ENCODE results near the gene PALMD.

PALMD gene, protein sequence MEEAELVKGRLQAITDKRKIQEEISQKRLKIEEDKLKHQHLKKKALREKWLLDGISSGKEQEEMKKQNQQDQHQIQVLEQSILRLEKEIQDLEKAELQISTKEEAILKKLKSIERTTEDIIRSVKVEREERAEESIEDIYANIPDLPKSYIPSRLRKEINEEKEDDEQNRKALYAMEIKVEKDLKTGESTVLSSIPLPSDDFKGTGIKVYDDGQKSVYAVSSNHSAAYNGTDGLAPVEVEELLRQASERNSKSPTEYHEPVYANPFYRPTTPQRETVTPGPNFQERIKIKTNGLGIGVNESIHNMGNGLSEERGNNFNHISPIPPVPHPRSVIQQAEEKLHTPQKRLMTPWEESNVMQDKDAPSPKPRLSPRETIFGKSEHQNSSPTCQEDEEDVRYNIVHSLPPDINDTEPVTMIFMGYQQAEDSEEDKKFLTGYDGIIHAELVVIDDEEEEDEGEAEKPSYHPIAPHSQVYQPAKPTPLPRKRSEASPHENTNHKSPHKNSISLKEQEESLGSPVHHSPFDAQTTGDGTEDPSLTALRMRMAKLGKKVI

DNA sequence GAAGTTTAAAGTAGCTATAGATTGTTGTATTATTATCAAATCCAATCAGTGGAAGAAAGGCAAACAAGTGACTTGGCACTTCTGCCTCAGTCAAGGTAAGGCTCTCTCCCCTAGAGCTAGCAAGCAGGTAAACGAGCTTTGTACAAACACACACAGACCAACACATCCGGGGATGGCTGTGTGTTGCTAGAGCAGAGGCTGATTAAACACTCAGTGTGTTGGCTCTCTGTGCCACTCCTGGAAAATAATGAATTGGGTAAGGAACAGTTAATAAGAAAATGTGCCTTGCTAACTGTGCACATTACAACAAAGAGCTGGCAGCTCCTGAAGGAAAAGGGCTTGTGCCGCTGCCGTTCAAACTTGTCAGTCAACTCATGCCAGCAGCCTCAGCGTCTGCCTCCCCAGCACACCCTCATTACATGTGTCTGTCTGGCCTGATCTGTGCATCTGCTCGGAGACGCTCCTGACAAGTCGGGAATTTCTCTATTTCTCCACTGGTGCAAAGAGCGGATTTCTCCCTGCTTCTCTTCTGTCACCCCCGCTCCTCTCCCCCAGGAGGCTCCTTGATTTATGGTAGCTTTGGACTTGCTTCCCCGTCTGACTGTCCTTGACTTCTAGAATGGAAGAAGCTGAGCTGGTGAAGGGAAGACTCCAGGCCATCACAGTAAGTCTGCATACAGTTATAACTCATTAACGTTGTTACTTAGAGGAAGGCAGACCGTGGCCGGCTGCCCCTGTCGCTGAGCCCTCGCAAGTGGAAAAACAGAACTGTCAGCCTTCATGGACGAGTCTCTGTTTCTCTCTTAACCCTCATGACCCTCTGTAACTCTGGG is at the start of gene PALMD:
Gene PALMD, plus strand, starts transcription at position 415 of the 833 bp plus-strand sequence. Its CDS starts 205 bp downstream, at position 620.
- peak; percentile 21 for DNase-seq
- in situ Hi-C loops (cut with HindIII; ENCODE audit: low pct_ligation_motif_present, low pct_unique_long_range_greater_than_20kb, low sequenced_read_pairs): no loop called here

DNA sequence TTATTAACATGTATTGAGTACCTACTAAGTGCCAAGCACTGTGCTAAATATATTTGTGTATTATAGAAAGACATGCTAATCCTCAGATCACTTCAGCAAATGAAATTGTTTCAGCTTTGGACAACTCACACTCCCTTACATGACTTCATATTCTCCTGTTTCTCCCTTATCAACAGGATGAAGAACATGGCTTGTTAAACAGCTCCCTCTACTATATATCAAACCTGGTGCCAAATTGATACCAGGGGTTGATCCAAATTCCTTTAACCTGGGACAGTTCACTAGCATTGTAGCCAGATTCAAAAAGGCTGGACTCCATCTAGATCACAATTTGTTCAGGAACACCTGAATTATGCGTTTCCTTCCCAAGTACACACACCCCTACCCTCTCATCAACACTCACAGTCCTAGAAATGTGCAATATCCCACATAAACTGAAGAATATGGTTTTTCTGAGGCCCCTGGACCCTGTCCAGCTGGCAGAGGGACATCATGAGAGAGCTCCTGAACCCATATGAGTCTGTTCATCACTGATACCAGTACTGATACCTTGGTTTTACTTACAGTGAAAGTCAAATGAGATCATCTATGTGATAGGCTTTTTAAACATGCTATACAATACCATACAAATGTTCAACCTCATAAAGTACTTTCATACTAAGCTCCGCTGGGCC is 47.0 kb upstream of the PALMD start:
- in situ Hi-C loops (cut with HindIII; ENCODE audit: low pct_ligation_motif_present, low pct_unique_long_range_greater_than_20kb, low sequenced_read_pairs): no loop called here

DNA sequence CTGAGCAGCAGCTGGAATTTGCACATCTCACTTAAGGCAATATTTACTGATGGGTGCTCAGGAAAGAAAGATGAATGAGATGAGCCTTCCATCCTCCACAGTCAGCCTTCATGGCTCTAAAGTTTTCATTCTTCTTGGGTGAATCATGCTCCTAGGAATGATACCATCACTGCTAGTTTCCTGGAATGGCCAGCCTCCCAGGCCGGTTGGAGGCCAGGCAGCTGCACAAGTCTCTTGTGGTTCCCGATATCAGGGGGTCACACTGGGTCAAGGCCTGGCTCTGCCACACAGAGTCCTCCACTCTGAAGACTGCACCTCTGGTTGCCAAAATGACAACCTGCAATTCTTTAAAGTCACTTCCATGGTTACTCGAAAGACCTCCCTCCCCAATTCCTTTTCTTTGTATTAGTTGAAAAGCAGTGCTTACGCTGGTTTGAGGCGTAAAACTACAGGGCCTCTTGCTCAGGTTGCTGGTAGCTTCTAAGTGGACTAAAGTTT is 46.2 kb upstream of the PALMD start:
- peak; percentile 58 for DNase-seq
- in situ Hi-C loops (cut with HindIII; ENCODE audit: low pct_ligation_motif_present, low pct_unique_long_range_greater_than_20kb, low sequenced_read_pairs): no loop called here

More for the DNA sequence above, 47.0 kb upstream of the PALMD start:
- no peak for DNase-seq

DNA sequence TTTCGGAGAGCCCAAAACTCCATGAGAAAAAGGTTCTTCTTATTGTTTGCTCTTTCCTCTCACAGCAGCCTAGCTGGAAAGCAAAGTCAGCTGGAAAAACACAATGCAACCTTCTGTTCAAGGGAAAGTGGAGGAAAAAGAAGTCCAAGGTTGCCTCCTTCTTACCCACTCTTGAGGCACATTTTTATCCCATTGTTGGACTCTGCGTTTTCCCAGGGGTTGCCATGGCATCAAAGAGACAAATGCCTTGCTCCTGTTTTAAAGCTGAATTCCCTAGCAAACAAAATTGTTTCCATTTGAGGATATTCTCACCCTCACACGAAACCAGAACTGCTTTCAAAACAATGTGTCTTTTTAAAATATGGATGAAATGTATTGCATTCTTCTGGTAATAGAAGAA is 45.1 kb upstream of the PALMD start:
- no peak for DNase-seq
- in situ Hi-C loops (cut with HindIII; ENCODE audit: low pct_ligation_motif_present, low pct_unique_long_range_greater_than_20kb, low sequenced_read_pairs): no loop called here

DNA sequence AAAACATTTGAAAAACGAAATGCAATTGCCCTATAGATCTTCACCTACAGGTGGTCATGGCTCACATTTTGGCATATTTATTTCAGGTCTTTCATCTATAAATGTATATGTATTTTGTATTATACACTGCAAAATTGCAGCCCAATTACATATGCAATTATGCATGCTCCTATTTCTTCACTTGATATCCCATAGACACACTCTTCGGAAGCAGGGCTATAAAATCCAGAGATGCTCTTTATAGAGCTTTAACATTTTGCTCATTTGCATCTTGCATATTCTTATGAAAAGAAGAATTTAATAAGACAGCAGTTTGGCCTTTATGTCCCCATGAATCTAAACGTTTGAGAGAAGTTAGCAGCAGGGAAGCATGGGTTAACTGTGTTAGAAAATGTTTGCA is 44.7 kb upstream of the PALMD start:
- no peak for DNase-seq
- in situ Hi-C loops (cut with HindIII; ENCODE audit: low pct_ligation_motif_present, low pct_unique_long_range_greater_than_20kb, low sequenced_read_pairs): no loop called here

DNA sequence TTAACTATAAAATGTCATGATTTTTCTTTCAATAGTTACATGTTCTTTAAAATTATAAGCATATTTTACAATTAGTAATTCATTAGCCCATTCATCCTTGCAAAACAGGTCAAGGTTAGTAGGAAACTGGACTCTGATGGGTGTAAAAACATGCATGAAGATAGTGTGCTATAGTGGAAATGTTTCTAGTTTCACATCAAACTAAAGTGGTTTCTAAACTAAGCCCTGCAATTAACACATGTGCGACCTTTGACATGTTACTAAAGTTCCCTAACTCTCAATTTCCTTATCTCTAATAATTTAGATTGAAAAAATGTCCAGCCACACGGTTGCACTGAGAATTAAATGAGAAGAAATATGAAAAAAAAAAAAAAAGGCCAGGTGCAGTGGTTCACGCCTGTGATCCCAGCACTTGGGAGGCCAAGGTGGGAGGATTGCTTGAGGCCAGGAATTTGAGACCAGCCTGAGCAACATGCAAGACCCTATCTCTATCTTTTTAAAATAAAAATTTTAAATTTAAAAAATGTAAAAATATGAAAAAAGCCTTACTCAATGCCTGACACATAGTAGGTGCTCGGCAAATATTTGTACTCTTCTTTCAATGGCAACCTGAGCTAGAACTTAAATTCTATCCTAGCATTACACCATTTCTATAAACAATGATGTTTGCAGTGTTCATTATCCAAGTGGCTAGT is 44.1 kb upstream of the PALMD start:
- in situ Hi-C loops (cut with HindIII; ENCODE audit: low pct_ligation_motif_present, low pct_unique_long_range_greater_than_20kb, low sequenced_read_pairs): no loop called here
- DNase-seq: no peak

DNA sequence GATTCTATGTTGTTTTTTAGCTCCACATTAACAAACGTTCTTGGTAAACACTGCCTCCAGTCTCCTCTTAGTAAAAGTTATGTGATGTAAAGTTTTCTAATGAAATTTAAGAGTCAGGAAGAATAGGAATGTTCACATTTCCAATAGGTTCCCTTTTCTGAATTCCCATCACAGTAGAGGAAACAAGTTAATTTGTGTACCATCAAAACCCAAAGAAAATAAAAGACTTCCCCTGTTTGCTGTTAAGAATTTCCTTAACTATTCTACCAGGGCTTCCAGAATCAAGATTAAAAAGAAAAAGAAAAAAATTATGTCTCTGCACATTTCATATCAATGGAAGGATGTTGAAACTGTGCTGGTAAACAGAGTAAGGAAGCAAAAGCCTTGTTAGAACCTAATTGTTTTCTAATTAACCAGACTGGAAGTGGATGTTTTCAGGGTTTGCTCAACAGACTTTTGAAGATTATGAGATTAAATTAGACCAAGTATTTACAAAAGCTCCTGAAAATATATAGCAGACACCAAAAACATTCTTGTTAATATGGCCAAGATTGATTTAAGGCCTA is 43.4 kb upstream of the PALMD start:
- no peak for DNase-seq
- in situ Hi-C loops (cut with HindIII; ENCODE audit: low pct_ligation_motif_present, low pct_unique_long_range_greater_than_20kb, low sequenced_read_pairs): no loop called here

DNA sequence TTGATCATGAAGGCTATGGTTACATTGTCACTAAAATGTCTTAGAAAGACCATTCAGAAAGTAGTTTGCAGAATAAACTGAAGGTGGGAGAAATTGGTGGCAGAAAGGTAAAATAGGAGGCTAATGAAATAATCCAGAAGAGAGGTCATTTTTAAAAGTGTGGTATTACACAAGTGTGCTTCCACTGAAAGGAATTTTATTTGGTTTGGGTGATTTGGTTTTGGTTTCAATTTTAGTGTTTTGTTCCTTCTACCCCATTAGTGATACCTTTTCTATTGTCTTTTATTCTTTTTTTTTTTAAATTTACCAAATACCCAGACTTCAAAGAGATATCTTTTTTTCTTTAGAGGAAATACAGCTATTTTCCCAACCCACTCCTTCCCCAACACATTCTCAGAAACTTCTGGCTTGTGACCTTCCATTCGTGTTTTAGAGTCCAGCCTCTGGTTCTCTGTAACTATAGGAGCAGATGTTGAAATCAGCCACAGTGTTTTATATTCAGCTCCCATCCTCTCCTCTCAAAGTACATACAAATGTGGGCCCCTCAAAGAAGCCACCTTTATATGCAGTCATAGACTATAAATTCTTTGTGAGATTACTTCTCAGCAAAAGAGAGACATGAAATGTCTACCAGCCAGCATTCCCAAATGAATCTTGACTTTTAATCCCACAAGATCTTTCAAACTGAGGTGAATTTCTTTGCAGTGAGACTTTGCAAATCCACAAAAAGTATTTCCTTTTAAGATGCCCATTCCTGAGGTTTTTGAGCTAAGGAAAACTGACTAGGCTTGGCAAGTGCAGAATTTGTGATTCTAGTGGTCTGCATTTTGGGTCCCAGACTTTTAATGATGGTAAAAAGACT is 42.0 kb upstream of the PALMD start:
- in situ Hi-C loops (cut with HindIII; ENCODE audit: low pct_ligation_motif_present, low pct_unique_long_range_greater_than_20kb, low sequenced_read_pairs): no loop called here
- no peak for DNase-seq

DNA sequence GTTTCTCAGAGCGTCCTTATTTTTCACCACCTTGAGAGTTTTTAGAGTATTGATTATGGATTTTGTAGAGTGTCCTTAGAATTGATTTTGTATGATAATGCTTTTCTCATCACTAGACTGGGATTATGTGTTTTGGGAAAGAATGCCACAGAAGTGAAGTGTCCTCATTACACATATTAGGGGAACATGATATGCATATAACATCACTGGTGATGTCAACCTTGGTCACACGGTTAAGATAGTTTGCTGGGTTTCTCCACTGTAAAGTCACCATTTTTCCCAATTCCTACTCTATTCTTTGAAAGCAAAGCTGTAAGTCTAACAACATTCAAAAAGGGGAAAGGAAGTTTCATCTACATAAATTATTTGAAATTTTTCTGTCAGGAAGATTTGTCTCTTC is 39.6 kb upstream of the PALMD start:
- in situ Hi-C loops (cut with HindIII; ENCODE audit: low pct_ligation_motif_present, low pct_unique_long_range_greater_than_20kb, low sequenced_read_pairs): no loop called here
- DNase-seq: no peak

DNA sequence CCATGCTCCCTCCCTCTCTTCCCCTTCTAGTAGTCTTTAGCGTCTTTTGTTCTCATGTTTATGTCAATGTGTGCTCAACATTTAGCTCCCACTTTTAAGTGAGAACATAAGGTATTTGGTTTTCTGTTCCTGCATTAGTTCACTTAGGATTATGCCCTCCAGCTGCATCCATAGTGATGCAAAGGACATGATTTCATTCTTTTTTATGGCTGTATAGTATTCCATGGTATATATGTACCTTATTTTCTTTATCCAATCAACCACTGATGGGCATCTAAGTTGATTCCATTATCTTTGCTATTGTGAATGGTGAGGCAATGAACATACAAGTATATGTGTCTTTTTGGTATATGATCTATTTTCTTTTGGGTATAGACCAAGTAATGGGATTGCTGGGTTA is 38.3 kb upstream of the PALMD start:
- no peak for DNase-seq
- in situ Hi-C loops (cut with HindIII; ENCODE audit: low pct_ligation_motif_present, low pct_unique_long_range_greater_than_20kb, low sequenced_read_pairs): no loop called here

DNA sequence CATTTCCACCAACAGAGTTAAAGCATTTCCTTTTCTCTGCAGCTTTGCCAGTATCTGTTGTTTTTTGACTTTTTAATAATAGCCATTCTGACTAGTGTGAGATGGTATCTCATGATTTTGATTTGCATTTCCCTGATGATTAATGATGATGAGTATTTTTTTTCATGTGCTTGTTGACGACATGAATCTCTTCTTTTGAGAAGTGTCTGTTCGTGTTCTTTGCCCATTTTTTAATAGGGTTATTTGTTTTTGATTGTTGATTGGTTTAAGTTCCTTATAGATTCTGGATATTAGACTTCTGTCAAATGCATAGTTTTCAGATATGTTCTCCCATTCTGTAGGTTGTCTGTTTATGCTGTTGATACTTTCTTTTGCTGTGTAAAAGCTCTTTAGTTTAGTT is 37.9 kb upstream of the PALMD start:
- no peak for DNase-seq
- in situ Hi-C loops (cut with HindIII; ENCODE audit: low pct_ligation_motif_present, low pct_unique_long_range_greater_than_20kb, low sequenced_read_pairs): no loop called here

DNA sequence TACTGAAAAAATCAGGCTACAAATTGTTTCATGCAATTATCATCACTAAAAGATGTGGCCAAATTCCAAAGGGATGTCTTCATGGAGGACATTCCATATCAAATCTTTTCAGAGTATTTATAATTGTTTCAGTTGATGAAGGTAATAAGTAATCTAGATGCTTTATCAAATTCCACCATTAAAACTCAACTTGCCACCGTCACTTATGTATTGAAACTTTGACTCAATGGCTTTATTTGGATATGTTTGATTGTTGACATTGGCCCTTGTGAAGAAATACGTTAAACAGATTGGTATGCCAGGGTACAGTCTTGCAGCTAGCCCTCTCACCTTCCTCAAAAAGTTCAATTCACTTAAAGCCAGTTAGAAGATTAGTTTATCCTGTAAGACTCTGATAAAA is 32.2 kb upstream of the PALMD start:
- DNase-seq: no peak
- in situ Hi-C loops (cut with HindIII; ENCODE audit: low pct_ligation_motif_present, low pct_unique_long_range_greater_than_20kb, low sequenced_read_pairs): no loop called here

DNA sequence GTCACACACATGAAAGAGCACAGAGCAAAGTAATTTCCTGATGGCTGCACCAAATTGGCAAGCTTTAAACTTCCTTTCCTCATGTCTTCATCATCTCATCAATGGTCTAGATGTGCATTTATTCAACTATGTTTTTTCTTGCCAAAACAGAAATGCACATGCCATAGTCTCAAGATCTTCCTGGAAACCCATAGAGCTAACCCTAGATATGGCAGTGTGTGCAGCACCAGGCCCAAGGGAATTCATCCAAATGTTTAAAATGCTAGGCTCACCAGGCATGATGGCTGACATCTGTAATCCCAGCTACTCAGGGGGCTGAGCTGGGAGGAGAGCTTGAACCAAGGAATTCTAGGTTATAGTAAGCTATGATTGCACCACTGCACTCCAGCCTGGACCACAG is 31.2 kb upstream of the PALMD start:
- in situ Hi-C loops (cut with HindIII; ENCODE audit: low pct_ligation_motif_present, low pct_unique_long_range_greater_than_20kb, low sequenced_read_pairs): no loop called here
- DNase-seq: no peak

DNA sequence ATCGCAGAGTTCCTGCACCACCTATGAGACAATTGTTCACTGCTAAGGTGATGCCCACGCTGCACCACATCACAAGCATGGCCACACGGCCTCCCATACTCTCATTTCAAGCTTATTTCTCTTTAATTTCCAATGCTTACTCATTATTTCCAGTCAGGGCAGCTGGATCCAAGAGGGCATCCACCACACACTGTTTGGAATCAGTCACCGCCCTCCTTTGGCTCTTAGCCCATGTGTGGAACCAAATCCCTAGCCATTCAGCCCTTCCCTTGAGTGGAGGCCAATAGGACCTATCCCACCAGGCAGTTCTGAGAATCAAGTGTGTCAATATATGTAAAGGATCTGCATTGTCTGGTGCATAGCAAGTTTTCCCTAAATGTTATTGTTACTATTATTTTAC is 26.3 kb upstream of the PALMD start:
- DNase-seq: no peak
- in situ Hi-C loops (cut with HindIII; ENCODE audit: low pct_ligation_motif_present, low pct_unique_long_range_greater_than_20kb, low sequenced_read_pairs): no loop called here

DNA sequence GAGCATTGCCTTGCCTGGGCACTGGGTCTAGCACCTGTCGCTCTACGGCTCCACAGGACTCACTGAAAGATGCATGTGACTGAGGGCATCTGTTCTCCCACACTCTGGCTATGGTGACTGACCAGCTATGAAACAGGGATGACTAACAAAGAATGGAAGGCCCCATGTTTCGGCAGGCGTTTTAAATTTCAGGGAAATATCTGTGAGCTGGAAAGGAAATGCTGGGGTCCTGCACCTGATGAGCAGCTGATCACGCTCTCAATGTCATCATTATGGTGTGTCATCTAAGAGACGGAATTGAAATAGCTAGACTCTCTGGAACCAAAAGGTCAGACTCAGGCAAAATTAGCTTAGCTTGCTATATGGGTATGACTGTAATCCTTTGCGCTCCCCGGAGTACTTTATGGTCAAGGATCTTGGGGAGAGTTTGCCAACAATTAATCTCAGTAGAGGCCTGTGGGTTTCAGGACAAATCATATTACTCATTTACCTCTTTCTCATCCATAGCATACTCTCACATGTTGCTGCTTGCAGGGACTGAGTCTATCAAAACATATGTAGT is 24.5 kb upstream of the PALMD start:
- DNase-seq: no peak
- in situ Hi-C loops (cut with HindIII; ENCODE audit: low pct_ligation_motif_present, low pct_unique_long_range_greater_than_20kb, low sequenced_read_pairs): no loop called here

DNA sequence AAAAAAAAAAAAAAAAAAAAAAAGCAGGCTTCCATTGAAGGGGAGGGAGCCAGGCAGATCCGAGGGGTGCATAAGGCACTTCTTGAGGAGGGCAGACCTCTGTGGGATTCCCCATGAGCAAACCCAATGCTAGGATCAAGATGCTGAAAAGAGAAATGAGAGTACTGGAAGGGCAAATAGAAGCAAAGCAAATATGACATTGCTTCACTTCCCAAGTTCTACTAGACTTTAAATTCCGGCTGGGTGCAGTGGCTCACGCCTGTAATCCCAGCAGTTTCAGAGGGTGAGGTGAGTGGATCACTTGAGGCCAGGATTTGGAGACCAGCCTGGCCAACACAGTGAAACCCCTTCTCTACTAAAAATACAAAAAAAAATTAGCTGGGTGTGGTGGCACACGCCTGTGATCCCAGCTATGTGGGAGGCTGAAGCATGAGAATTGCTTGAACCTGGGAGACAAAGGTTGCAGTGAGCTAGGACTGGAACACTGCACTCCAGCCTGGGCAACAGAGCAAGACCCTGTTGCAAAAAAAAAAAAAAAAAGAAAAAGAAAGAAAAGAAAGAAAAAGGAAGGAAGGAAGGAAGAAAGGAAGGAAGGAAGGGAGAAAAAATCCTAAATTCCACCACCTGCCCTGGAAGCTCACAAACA is 23.1 kb upstream of the PALMD start:
- DNase-seq: no peak
- in situ Hi-C loops (cut with HindIII; ENCODE audit: low pct_ligation_motif_present, low pct_unique_long_range_greater_than_20kb, low sequenced_read_pairs): no loop called here

All from ACHN (cell line).